Subcutaneous abdominal adipose tissue (tissue), 5 donors: ENCODE data around the gene FCRLA.
"Not testable (repeated sequence)": the region's sequence is repeated elsewhere in the genome, so short reads cannot be mapped to it uniquely, and the experiment has no call there.

Experiments used
- H3K27ac ChIP-seq: one replicate; pipeline ENCODE4 v1.7.0; 2013; ENCODE audit warnings: low read depth, mild to moderate bottlenecking, inconsistent platforms, low read length, moderate library complexity
- H3K27me3 ChIP-seq, 5 donors: one replicate each; pipeline ENCODE4 v1.7.0; 2013; ENCODE audit warnings: low read length in 5 of 5, inconsistent platforms in 1 of 5; ENCODE audit not compliant: control insufficient read depth in 5 of 5, insufficient read depth in 4 of 5
- H3K36me3 ChIP-seq, 5 donors: one replicate each; pipeline ENCODE4 v1.7.0; 2013; ENCODE audit warnings: low read length in 5 of 5; ENCODE audit not compliant: control insufficient read depth in 5 of 5, insufficient read depth in 5 of 5
- H3K4me1 ChIP-seq, 5 donors: one replicate each; pipeline ENCODE4 v1.7.0; 2013; ENCODE audit warnings: low read length in 5 of 5, mild to moderate bottlenecking in 3 of 5, moderate library complexity in 1 of 5; ENCODE audit not compliant: control insufficient read depth in 5 of 5, insufficient read depth in 5 of 5
- H3K4me3 ChIP-seq, 5 donors: one replicate each; pipeline ENCODE4 v1.7.0; 2013; ENCODE audit warnings: low read length in 5 of 5, low read depth in 1 of 5
- H3K9ac ChIP-seq, 5 donors: one replicate each; pipeline ENCODE4 v1.7.0; 2013; ENCODE audit warnings: low read length in 5 of 5, mild to moderate bottlenecking in 4 of 5, moderate library complexity in 3 of 5
- H3K9me3 ChIP-seq, 5 donors: one replicate each; pipeline ENCODE4 v1.7.0; 2013; ENCODE audit warnings: low read length in 5 of 5; ENCODE audit not compliant: control insufficient read depth in 5 of 5
- donor health status: healthy.
- donor health status: healthy.
- donor health status: healthy.
- donor health status: healthy.
- donor health status: healthy.

Gene FCRLA

GRCh38 chr1:161674908-161675307 lies 32.1 kb upstream of the FCRLA start:
- H3K9me3 ChIP-seq, H3K36me3 ChIP-seq, H3K9ac ChIP-seq, H3K4me3 ChIP-seq, H3K4me1 ChIP-seq, H3K27me3 ChIP-seq, H3K27ac ChIP-seq: not testable (repeated sequence)

DNA sequence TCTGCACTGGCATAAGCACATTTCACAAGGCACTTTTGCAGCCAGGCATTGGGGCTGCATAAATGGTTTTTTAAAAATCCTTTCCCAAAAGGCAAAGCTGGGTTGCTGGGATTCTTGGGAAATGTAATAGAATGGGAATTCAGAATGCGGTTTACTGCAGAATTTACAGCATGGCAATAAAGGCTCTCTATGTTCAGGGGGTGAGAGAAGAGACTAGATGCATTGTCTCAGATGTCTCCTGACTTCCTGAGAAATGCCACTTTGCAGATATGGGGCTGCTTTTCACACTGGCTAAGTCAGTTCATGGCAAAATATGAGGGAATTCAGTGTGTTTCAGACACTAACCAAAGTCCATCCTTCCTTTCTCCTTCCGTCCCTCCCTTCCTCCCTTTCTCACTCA lies 30.6 kb upstream of the FCRLA start:
- Histone ChIP-seq H3K27me3 (no peaks in the 10 kb centered on the region), H3K4me1 (peaks cover 0 to 3% (median 0%) of the 10 kb centered on the region in 5 donors), H3K9ac (no peak overlapping the region), H3K9me3 (no peaks in the 10 kb centered on the region), H3K36me3 (no peaks in the 10 kb centered on the region), H3K4me3 (no peak overlapping the region), H3K27ac (no peak overlapping the region)

DNA sequence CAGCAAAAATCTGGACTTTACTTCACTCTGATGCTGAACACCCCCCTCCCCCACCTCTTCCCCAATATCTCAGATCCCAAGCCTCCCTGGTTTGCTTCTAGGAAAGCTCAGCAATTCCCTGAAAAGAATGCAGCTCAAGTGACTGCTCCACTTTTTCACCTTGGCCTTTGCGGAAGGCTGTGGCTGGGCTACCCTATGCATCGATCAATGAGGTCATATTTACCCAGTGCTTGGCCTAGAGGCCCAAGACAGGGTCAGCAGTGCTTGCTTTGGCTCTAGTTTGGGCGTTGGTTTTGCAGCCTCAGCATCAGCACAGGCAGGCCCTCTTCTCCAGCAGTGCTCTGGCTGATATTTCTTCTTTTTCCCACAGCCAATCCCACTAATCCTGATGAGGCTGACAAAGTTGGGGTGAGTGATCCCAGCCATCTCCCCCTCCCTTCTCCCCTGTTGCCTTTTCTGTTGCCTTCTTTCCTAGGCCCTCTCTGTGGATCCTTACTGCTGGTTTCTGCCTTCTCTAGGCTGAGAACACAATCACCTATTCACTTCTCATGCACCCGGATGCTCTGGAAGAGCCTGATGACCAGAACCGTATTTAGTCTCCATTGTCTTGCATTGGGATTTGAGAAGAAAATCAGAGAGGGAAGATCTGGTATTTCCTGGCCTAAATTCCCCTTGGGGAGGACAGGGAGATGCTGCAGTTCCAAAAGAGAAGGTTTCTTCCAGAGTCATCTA lies 29.9 kb upstream of the FCRLA start:
- H3K9me3 ChIP-seq: no peaks in the 10 kb centered on the region

GRCh38 chr1:161678500-161678899 lies 28.5 kb upstream of the FCRLA start:
- H3K4me1 ChIP-seq: no peaks in the 10 kb centered on the region
- no peaks in the 10 kb centered on the region for H3K36me3 ChIP-seq
- no peaks in the 10 kb centered on the region for H3K27me3 ChIP-seq
- no peak overlapping the region for H3K9ac ChIP-seq
- H3K9me3 ChIP-seq: no peaks in the 10 kb centered on the region
- no peak overlapping the region for H3K4me3 ChIP-seq
- no peak overlapping the region for H3K27ac ChIP-seq

More for the DNA sequence above, 29.9 kb upstream of the FCRLA start:
- H3K27me3 ChIP-seq: no peaks in the 10 kb centered on the region
- H3K4me1 ChIP-seq: no peaks in the 10 kb centered on the region
- H3K27ac ChIP-seq: no peak overlapping the region
- H3K4me3 ChIP-seq: no peak overlapping the region
- no peak overlapping the region for H3K9ac ChIP-seq
- no peaks in the 10 kb centered on the region for H3K36me3 ChIP-seq

- H3K27ac ChIP-seq: no peak overlapping the region
- no peaks in the 10 kb centered on the region for H3K36me3 ChIP-seq
- no peaks in the 10 kb centered on the region for H3K9me3 ChIP-seq
- H3K4me1 ChIP-seq: no peaks in the 10 kb centered on the region
- no peak overlapping the region for H3K4me3 ChIP-seq
- no peaks in the 10 kb centered on the region for H3K27me3 ChIP-seq
- H3K9ac ChIP-seq: no peak overlapping the region
Measured at GRCh38 chr1:161681879-161682278, 25.1 kb upstream of the FCRLA start.

DNA sequence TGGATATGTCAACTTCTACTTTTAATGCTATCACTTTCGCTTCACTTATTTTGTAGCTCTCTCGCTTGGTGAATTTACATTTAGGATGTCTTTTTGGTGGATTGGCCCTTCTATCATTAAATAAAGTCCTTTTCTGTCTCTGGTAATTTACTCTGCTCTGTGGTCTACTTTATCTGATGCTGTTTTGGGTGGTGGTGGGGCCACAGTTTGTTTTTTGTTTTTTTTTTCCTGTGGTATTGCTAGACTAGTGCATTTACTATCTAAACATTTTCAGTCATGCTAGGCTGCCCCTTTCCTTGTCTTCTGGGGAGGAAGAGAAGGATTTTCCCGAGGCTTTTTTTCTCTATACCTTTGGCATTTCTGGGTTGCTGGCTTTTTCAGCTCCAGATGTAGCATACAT lies 18.1 kb upstream of the FCRLA start:
- H3K4me1 ChIP-seq: no peaks in the 10 kb centered on the region

DNA sequence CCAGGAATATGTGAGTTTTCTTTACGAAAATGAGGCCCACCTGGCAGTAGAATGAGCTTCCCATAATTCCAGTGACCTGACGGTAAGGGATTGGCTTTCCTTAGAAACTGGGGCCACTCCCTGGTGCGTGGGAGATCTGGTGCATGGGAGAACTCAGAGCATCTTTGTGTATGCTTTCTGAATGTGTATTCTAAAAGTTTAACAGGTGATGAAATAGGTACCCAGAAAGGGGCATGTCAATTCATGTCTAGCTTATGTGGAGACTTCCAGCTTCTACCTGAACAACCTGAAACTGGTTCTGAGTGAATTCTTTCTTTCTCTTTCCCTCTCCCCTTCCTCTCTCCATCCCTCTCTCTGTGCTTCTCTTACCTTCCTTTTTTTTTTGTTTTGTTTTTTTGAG lies 15.2 kb upstream of the FCRLA start:
- Histone ChIP-seq H3K36me3 (no peaks in the 10 kb centered on the region), H3K27me3 (peaks cover 0 to 5% (median 0%) of the 10 kb centered on the region in 5 donors), H3K4me1 (no peaks in the 10 kb centered on the region), H3K9ac (no peak overlapping the region), H3K4me3 (no peak overlapping the region), H3K9me3 (no peaks in the 10 kb centered on the region), H3K27ac (no peak overlapping the region)

More for the DNA sequence above, 18.1 kb upstream of the FCRLA start:
- Histone ChIP-seq H3K27ac (no peak overlapping the region), H3K4me3 (no peak overlapping the region), H3K36me3 (no peaks in the 10 kb centered on the region), H3K27me3 (peaks cover 0 to 5% (median 0%) of the 10 kb centered on the region in 5 donors), H3K9me3 (no peaks in the 10 kb centered on the region), H3K9ac (no peak overlapping the region)

DNA sequence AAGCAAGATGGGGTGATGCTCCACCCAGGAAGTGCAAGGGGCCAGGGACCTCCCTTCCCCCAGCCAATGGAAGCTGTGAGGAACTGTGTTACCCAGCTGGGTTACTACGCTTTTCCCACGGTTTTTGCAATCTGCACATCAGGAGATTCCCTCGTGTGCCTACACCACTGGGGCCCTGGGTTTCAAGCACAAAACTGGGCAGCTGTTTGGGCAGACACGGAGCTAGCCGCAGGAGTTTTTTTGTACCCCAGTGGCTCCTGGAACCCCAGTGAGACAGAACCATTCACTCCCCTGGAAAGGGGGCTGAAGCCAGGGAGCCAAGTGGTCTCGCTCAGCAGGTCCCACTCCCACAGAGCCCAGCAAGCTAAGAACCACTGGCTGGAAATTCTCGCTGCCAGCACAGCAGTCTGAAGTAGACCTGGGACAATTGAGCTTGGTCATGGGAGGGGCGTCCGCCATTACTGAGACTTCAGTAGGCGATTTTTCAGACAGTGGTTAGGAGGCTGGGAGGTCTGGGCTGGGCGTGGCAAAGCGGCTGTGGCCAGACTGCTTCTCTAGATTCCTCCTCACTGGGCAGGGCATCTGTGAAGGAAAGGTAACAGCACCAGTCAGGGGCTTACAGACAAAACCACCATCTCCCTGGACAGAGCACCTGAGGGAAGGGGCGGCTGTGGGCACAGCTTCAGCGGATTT lies 13.9 kb upstream of the FCRLA start:
- H3K4me3 ChIP-seq, H3K27me3 ChIP-seq, H3K36me3 ChIP-seq, H3K4me1 ChIP-seq, H3K9me3 ChIP-seq, H3K27ac ChIP-seq, H3K9ac ChIP-seq: not testable (repeated sequence)

DNA sequence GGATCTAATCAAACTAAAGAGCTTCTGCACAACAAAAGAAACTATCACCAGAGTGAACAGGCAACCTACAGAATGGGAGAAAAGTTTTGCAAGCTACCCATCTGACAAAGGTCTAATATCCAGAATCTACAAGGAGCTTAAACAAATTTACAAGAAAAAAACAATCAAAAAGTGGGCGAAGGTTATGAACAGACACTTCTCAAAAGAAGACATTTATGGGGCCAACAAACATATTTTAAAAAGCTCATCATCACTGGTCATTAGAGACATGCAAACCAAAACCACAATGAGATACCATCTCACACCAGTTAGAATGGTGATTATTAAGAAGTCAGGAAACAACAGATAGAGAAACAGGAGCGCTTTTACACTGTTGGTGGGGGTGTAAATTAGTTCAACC lies 8.7 kb upstream of the FCRLA start:
- not testable (repeated sequence) for H3K4me3 ChIP-seq, H3K36me3 ChIP-seq, H3K27me3 ChIP-seq, H3K9ac ChIP-seq, H3K27ac ChIP-seq, H3K9me3 ChIP-seq, H3K4me1 ChIP-seq

DNA sequence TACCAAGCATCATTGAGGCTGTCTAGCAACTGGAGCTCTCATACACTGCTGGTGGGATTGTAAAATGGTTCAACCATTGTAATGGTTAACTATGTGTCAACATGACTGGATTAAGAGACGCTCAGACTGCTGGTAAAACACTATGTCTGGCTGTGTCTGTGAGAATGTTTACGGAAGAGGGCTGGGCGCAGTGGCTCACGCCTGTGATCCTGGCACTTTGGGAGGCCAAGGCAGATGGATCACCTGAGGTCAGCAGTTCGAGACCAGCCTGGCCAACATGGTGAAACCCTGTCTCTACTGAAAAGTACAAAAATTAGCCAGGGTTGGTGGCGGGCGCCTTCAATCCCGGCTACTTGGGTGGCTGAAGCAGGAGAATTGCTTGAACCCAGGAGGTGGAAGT lies 4.8 kb upstream of the FCRLA start:
- Histone ChIP-seq H3K36me3 (no peaks in the 10 kb centered on the region), H3K9ac (no peak overlapping the region), H3K4me1 (peaks cover 0 to 7% (median 4%) of the 10 kb centered on the region in 5 donors), H3K27me3 (no peaks in the 10 kb centered on the region), H3K9me3 (no peaks in the 10 kb centered on the region), H3K4me3 (no peak overlapping the region), H3K27ac (no peak overlapping the region)
